SU-DHL-6 (cell line): ENCODE measurements around the gene OVOL1.

ENCODE experiments used
- H2AFZ ChIP-seq: fragments of 200-600 bp; sonication (generic); 2 replicates; pipeline ENCODE4 v1.6.1; 2014; ENCODE audit warnings: low read depth, mild to moderate bottlenecking, moderate library complexity, mixed read lengths, antibody characterized with exemption, low read length; ENCODE audit not compliant: severe bottlenecking
- H3F3A ChIP-seq: fragments of 200-600 bp; shearing (Covaris generic); 2 replicates; pipeline ENCODE4 v1.6.0; 2016; ENCODE audit warnings: antibody characterized with exemption, mild to moderate bottlenecking; ENCODE audit not compliant: insufficient read depth
- H3K27ac ChIP-seq: fragments of 200-600 bp; sonication (generic); 2 replicates; pipeline ENCODE4 v1.5.1; 2016; ENCODE audit warnings: low read depth, mild to moderate bottlenecking, low read length, moderate library complexity, mixed read lengths
- H3K27me3 ChIP-seq: fragments of 200-600 bp; sonication (generic), shearing (Covaris generic); 2 replicates; pipeline ENCODE4 v1.6.0; 2014; ENCODE audit warnings: mild to moderate bottlenecking, low read length
- H3K36me3 ChIP-seq: fragments of 200-600 bp; sonication (generic); 2 replicates; pipeline ENCODE4 v1.6.1; 2014; ENCODE audit warnings: mild to moderate bottlenecking, low read length, mixed read lengths
- H3K4me2 ChIP-seq: fragments of 300-600, 200-600 bp; shearing (Covaris generic), sonication (generic); 2 replicates; pipeline ENCODE4 v1.6.0; 2014; ENCODE audit warnings: low read length, low read depth, mild to moderate bottlenecking; ENCODE audit not compliant: poor library complexity, severe bottlenecking
- H3K4me3 ChIP-seq: fragments of 200-600 bp; sonication (generic); 2 replicates; pipeline ENCODE4 v1.5.1; 2014; ENCODE audit warnings: antibody characterized with exemption, low read length, mild to moderate bottlenecking, mixed read lengths; ENCODE audit not compliant: insufficient read depth, poor library complexity, severe bottlenecking
- H3K79me2 ChIP-seq: fragments of 200-600 bp; sonication (generic); 2 replicates; pipeline ENCODE4 v1.6.1; 2014; ENCODE audit warnings: mild to moderate bottlenecking, low read length, moderate library complexity; ENCODE audit not compliant: insufficient read depth
- H3K9ac ChIP-seq: fragments of 200-600 bp; sonication (generic); 2 replicates; pipeline ENCODE4 v1.7.0; 2014; ENCODE audit warnings: mild to moderate bottlenecking, low read length
- H3K9me2 ChIP-seq: fragments of 200-600 bp; sonication (generic); replicated peaks from 2 replicates; pipeline ENCODE4 v1.6.1; 2014; ENCODE audit warnings: low read length; ENCODE audit not compliant: insufficient read depth
- H3K9me3 ChIP-seq: fragments of 200-600 bp; sonication (generic); 2 replicates; pipeline ENCODE4 v1.6.1; 2014; ENCODE audit warnings: low read length, mixed read lengths; ENCODE audit not compliant: insufficient read depth
- H4K20me1 ChIP-seq: fragments of 200-600 bp; sonication (generic); 2 replicates; pipeline ENCODE4 v1.6.1; 2014; ENCODE audit warnings: low read depth, mild to moderate bottlenecking, antibody characterized with exemption, low read length, moderate library complexity, mixed read lengths
- CTCF ChIP-seq: fragments of 200-600 bp; sonication (generic); IDR thresholded peaks from one replicate; pipeline ENCODE4 v1.5.1; 2017; ENCODE audit warnings: antibody characterized with exemption, mild to moderate bottlenecking, low read length, moderate library complexity; ENCODE audit not compliant: insufficient read depth, poor library complexity, severe bottlenecking
- EZH2phosphoT487 ChIP-seq: fragments of 200-600 bp; sonication (generic), shearing (Covaris generic); conservative IDR thresholded peaks from 2 replicates; pipeline ENCODE4 v1.6.1; 2018; ENCODE audit warnings: mild to moderate bottlenecking, antibody characterized with exemption, low read length, moderate library complexity, mixed read lengths

The OVOL1 gene

GRCh38 chr11:65776196-65776595, 10.7 kb upstream of the OVOL1 start:
- Histone ChIP-seq H3K27me3 (no peaks in the 10 kb centered on the region), H3K79me2 (peaks cover 8% of the 10 kb centered on the region; the same call in 1 of the 2 replicates), H3K4me3 (no peak overlapping the region), H3K27ac (no peak overlapping the region), H3K9ac (no peak overlapping the region), H3K4me2 (no peak overlapping the region), H3F3A (0 out of 2 replicates have a peak, but pooled peaks cover 5% of the 10 kb centered on the region), H2AFZ (no peak overlapping the region), H3K36me3 (no peaks in the 10 kb centered on the region), H4K20me1 (no peaks in the 10 kb centered on the region), H3K9me2 (no peaks in the 10 kb centered on the region), H3K9me3 (no peaks in the 10 kb centered on the region)
- no peak for TF ChIP-seq EZH2phosphoT487
- no peak for TF ChIP-seq CTCF

GRCh38 chr11:65776710-65777141, 10.1 kb upstream of the OVOL1 start:
- Histone ChIP-seq H2AFZ (no peak overlapping the region), H3K27ac (no peak overlapping the region), H3K36me3 (no peaks in the 10 kb centered on the region), H3K27me3 (no peaks in the 10 kb centered on the region), H3K9me2 (no peaks in the 10 kb centered on the region), H3F3A (0 out of 2 replicates have a peak, but pooled peaks cover 5% of the 10 kb centered on the region), H3K79me2 (peaks cover 8% of the 10 kb centered on the region; the same call in 1 of the 2 replicates), H3K9me3 (no peaks in the 10 kb centered on the region), H3K4me3 (no peak overlapping the region), H3K9ac (no peak overlapping the region), H3K4me2 (no peak overlapping the region), H4K20me1 (no peaks in the 10 kb centered on the region)
- TF ChIP-seq CTCF (no peak), EZH2phosphoT487 (no peak)

GRCh38 chr11:65777241-65777640, 9.6 kb upstream of the OVOL1 start:
- no peaks in the 10 kb centered on the region for H3K9me2 ChIP-seq
- H2AFZ ChIP-seq = no peak overlapping the region
- H3K27ac ChIP-seq = no peak overlapping the region
- TF ChIP-seq EZH2phosphoT487 (no peak), CTCF (no peak)
- H3K4me2 ChIP-seq = no peak overlapping the region
- H3K9me3 ChIP-seq = no peaks in the 10 kb centered on the region
- H3K4me3 ChIP-seq = no peak overlapping the region
- no peak overlapping the region for H3K9ac ChIP-seq
- no peaks in the 10 kb centered on the region for H3K36me3 ChIP-seq
- 0 out of 2 replicates have a peak, but pooled peaks cover 5% of the 10 kb centered on the region for H3F3A ChIP-seq
- H3K27me3 ChIP-seq = no peaks in the 10 kb centered on the region
- no peaks in the 10 kb centered on the region for H4K20me1 ChIP-seq
- H3K79me2 ChIP-seq = peaks cover 8% of the 10 kb centered on the region; the same call in 1 of the 2 replicates
